HepG2 (cell line): ENCODE results near the gene LINS1. TPM values are rescaled to one million over a fixed set of nuclear protein-coding genes. Genes with fewer than 3 reads are reported as not detected.

ENCODE experiments used
- BCL3 ChIP-seq: sonication (generic); formaldehyde crosslinking; IDR thresholded peaks from 2 replicates; pipeline ENCODE4 v1.5.1; 2020; ENCODE audit warnings: mild to moderate bottlenecking, missing genetic modification reagents, moderate library complexity
- ELK4 ChIP-seq: sonication (generic); formaldehyde crosslinking; IDR thresholded peaks from 2 replicates; pipeline ENCODE4 v1.9.0; 2021; ENCODE audit warnings: missing genetic modification reagents, borderline replicate concordance
- HIVEP1 ChIP-seq: sonication (generic); formaldehyde crosslinking; IDR thresholded peaks from 2 replicates; pipeline ENCODE4 v1.4.0; 2020; ENCODE audit warnings: mild to moderate bottlenecking, missing genetic modification reagents
- MAF1 ChIP-seq: sonication (generic); formaldehyde crosslinking; IDR thresholded peaks from 2 replicates; pipeline ENCODE4 v1.5.0; 2020; ENCODE audit warnings: missing genetic modification reagents, borderline replicate concordance
- MYC ChIP-seq: sonication (generic); formaldehyde crosslinking; IDR thresholded peaks from 2 replicates; pipeline ENCODE4 v1.9.0; 2021; ENCODE audit warnings: missing genetic modification reagents, borderline replicate concordance
- MZF1 ChIP-seq: sonication (generic); formaldehyde crosslinking; IDR thresholded peaks from 2 replicates; pipeline ENCODE4 v1.8.1; 2023; ENCODE audit warnings: mild to moderate bottlenecking, missing genetic modification reagents, borderline replicate concordance
- NCOR1 ChIP-seq: fragments of 200-600 bp; sonication (generic); IDR thresholded peaks from 2 replicates; pipeline ENCODE4 v1.7.0; 2017; ENCODE audit warnings: antibody characterized with exemption, low read length, borderline replicate concordance
- PHB2 ChIP-seq: fragments of 450-650 bp; IDR thresholded peaks from 2 replicates; pipeline ENCODE4 v1.6.1; 2018; ENCODE audit not compliant: partially characterized antibody
- SIX1 ChIP-seq: sonication (generic); formaldehyde crosslinking; IDR thresholded peaks from 2 replicates; pipeline ENCODE4 v1.4.0; 2020; ENCODE audit warnings: missing genetic modification reagents, borderline replicate concordance
- TCF12 ChIP-seq, 2 experiments: fragments of 450-650 bp in 1 of 2; sonication (generic) in 1 of 2; formaldehyde crosslinking in 1 of 2; IDR thresholded peaks; 2 replicates each; pipeline versions ENCODE4 v1.6.1 to v1.8.0; 2017 to 2022; ENCODE audit warnings: antibody characterized with exemption in 1 of 2, mild to moderate bottlenecking in 1 of 2, missing genetic modification reagents in 1 of 2, moderate library complexity in 1 of 2
- TFDP2 ChIP-seq: sonication (generic); formaldehyde crosslinking; IDR thresholded peaks from 2 replicates; pipeline ENCODE4 v1.4.0; 2020; ENCODE audit warnings: missing genetic modification reagents
- TOE1 ChIP-seq: sonication (generic); formaldehyde crosslinking; IDR thresholded peaks from 2 replicates; pipeline ENCODE4 v1.4.0; 2020; ENCODE audit warnings: mild to moderate bottlenecking, missing genetic modification reagents
- YEATS4 ChIP-seq: sonication (generic); formaldehyde crosslinking; IDR thresholded peaks from 2 replicates; pipeline ENCODE4 v1.4.0; 2020; ENCODE audit warnings: missing genetic modification reagents, borderline replicate concordance
- ZBTB37 ChIP-seq: sonication (generic); formaldehyde crosslinking; IDR thresholded peaks from 2 replicates; pipeline ENCODE4 v1.4.0; 2020; ENCODE audit warnings: mild to moderate bottlenecking, missing genetic modification reagents
- ZNF276 ChIP-seq: sonication (generic); formaldehyde crosslinking; IDR thresholded peaks from 2 replicates; pipeline ENCODE4 v1.4.0; 2020; ENCODE audit warnings: mild to moderate bottlenecking, low read depth, missing genetic modification reagents
- ZNF484 ChIP-seq: sonication (generic); formaldehyde crosslinking; IDR thresholded peaks from 2 replicates; pipeline ENCODE4 v1.5.1; 2020; ENCODE audit warnings: mild to moderate bottlenecking, low read depth, missing genetic modification reagents, borderline replicate concordance
- ZNF510 ChIP-seq: sonication (generic); formaldehyde crosslinking; IDR thresholded peaks from 2 replicates; pipeline ENCODE4 v1.4.0; 2020; ENCODE audit warnings: low read depth, mild to moderate bottlenecking, missing genetic modification reagents
- polyA plus RNA-seq, 8 experiments: library from polyadenylated mRNA; depleted of rRNA in 3 of 8; stranded (reverse) in 7 of 8; unstranded in 1 of 8; fragments of >200 nt; fragmentation: Illumina TruSeq in 4 of 8; extraction: Trizol in 4 of 8; gene quantifications; 2 replicates each; pipeline versions ENCODE4 v1.2.1 to v1.2.3, GENCODE V29; 2011 to 2016; ENCODE audit warnings: low read depth in 4 of 8, missing spikeins in 1 of 8, mixed read lengths in 1 of 8; ENCODE audit not compliant: insufficient read depth in 1 of 8
- total RNA-seq, 5 experiments: library from RNA; depleted of rRNA; stranded (reverse); fragments of >200 nt; fragmentation: Illumina TruSeq; extraction: Trizol; gene quantifications; 2 replicates each; pipeline ENCODE4 v1.2.3, GENCODE V29; 2016; ENCODE audit warnings: low read depth in 1 of 5

LINS1 gene
- total and polyA plus RNA-seq, 2 of the 13 experiments (the other 11 are each of a cell fraction or from before 2014, with no cell fraction given) = 9.8 to 10.4 TPM

- TF ChIP-seq TOE1 (CRISPR knock-in tag) (no peak), ELK4 (no peak), NCOR1 (peak; percentile 79), ZNF484 (no peak), ZNF276 (peak; percentile 64; the same call in 1 of the 2 replicates), YEATS4 (CRISPR knock-in tag) (peak; percentile 68), PHB2 (no peak), ZBTB37 (CRISPR knock-in tag) (no peak), MYC (CRISPR knock-in tag) (peak; percentile 52; the same call in 1 of the 2 replicates), SIX1 (CRISPR knock-in tag) (no peak), TCF12 (IDR thresholded peaks at IDR 0.05) (no peak), TCF12 (CRISPR knock-in tag; IDR thresholded peaks at IDR 0.05) (no peak), MAF1 (CRISPR knock-in tag) (no peak), ZNF510 (CRISPR knock-in tag) (no peak), MZF1 (CRISPR knock-in tag) (no peak), HIVEP1 (peak; percentile 26; the same call in 1 of the 2 replicates), TFDP2 (CRISPR knock-in tag) (0 out of 2 replicates have a peak, but pooled peaks have one; percentile 20), BCL3 (no peak)
Measured at GRCh38 chr15:100602064-100602822, at the start of gene LINS1, which contains the start of gene ASB7 (continued).
